NCI-H146 treated with DMSO at 0.1 percent for 48 hours (cell line): Measurements from ENCODE around the gene EMC7.

Source experiments
- DNase-seq: peaks from one replicate; lab custom pipeline; 2025; ENCODE audit not compliant: unreplicated experiment; lab: John Stamatoyannopoulos, UW

The EMC7 gene

GRCh38 chr15:34038871-34039789 lies 62.5 kb downstream of the EMC7 start, which contains the start of gene AVEN:
Gene AVEN (minus strand): TSS chr15:34039204. CDS start chr15:34039046, 158 bp downstream.
- DNase-seq, result peak; percentile 7

GRCh38 chr15:34038023-34038870 lies 63.4 kb downstream of the EMC7 start:
- DNase-seq, result peak; percentile 29
